ENCODE data around the gene KANSL2.
"Not testable (repeated sequence)": the region's sequence is repeated elsewhere in the genome, so short reads cannot be mapped to it uniquely, and the experiment has no call there.

The KANSL2 gene

GRCh38 chr12:48668996-48669395 lies 13.0 kb downstream of the KANSL2 start:
- Histone ChIP-seq H3K4me1 (ENCODE audit: insufficient read depth, low read length) (no peaks in the 10 kb centered on the region), H3K36me3 (ENCODE audit: insufficient read depth, low read length) (peaks cover 35% of the 10 kb centered on the region), H3K9me3 (ENCODE audit: control insufficient read depth, insufficient read depth, low read length) (no peaks in the 10 kb centered on the region), H3K9ac (ENCODE audit: low read depth, low read length) (no peak overlapping the region)

GRCh38 chr12:48659863-48660262 lies 22.2 kb downstream of the KANSL2 start:
- Histone ChIP-seq H3K9me3 (ENCODE audit: control insufficient read depth, insufficient read depth, low read length) (no peaks in the 10 kb centered on the region), H3K9ac (ENCODE audit: low read depth, low read length) (no peak overlapping the region), H3K36me3 (ENCODE audit: insufficient read depth, low read length) (peaks cover 26% of the 10 kb centered on the region), H3K4me1 (ENCODE audit: insufficient read depth, low read length) (no peaks in the 10 kb centered on the region)

- no peaks in the 10 kb centered on the region for H3K4me1 ChIP-seq (ENCODE audit: insufficient read depth, low read length)
- H3K36me3 ChIP-seq (ENCODE audit: insufficient read depth, low read length): peaks cover 42% of the 10 kb centered on the region
- no peaks in the 10 kb centered on the region for H3K9me3 ChIP-seq (ENCODE audit: control insufficient read depth, insufficient read depth, low read length)
- H3K9ac ChIP-seq (ENCODE audit: low read depth, low read length): no peak overlapping the region
Observed at GRCh38 chr12:48651681-48652080, 30.4 kb downstream of the KANSL2 start.

- not testable (repeated sequence) for H3K9ac ChIP-seq (ENCODE audit: low read depth, low read length); H3K4me1 ChIP-seq (ENCODE audit: insufficient read depth, low read length)
- Histone ChIP-seq H3K36me3 (ENCODE audit: insufficient read depth, low read length) (peaks cover 24% of the 10 kb centered on the region), H3K9me3 (ENCODE audit: control insufficient read depth, insufficient read depth, low read length) (peaks cover 20% of the 10 kb centered on the region)
Observed at GRCh38 chr12:48645354-48645753, 36.7 kb downstream of the KANSL2 start.

GRCh38 chr12:48643011-48643410 lies 39.0 kb downstream of the KANSL2 start:
- Histone ChIP-seq H3K9me3 (ENCODE audit: control insufficient read depth, insufficient read depth, low read length) (peaks cover 20% of the 10 kb centered on the region), H3K9ac (ENCODE audit: low read depth, low read length) (no peak overlapping the region), H3K4me1 (ENCODE audit: insufficient read depth, low read length) (no peaks in the 10 kb centered on the region), H3K36me3 (ENCODE audit: insufficient read depth, low read length) (peaks cover 14% of the 10 kb centered on the region)

GRCh38 chr12:48641752-48642555 lies 40.1 kb downstream of the KANSL2 start:
- not testable (repeated sequence) for H3K4me1 ChIP-seq (ENCODE audit: insufficient read depth, low read length); H3K9ac ChIP-seq (ENCODE audit: low read depth, low read length)
- Histone ChIP-seq H3K9me3 (ENCODE audit: control insufficient read depth, insufficient read depth, low read length) (peaks cover 20% of the 10 kb centered on the region), H3K36me3 (ENCODE audit: insufficient read depth, low read length) (peaks cover 13% of the 10 kb centered on the region)

GRCh38 chr12:48640854-48641253 lies 41.2 kb downstream of the KANSL2 start:
- H3K9me3 ChIP-seq (ENCODE audit: control insufficient read depth, insufficient read depth, low read length): peaks cover 20% of the 10 kb centered on the region
- peaks cover 6% of the 10 kb centered on the region; the same call in 1 of the 2 replicates for H3K36me3 ChIP-seq (ENCODE audit: insufficient read depth, low read length)
- no peak overlapping the region for H3K9ac ChIP-seq (ENCODE audit: low read depth, low read length)
- no peaks in the 10 kb centered on the region for H3K4me1 ChIP-seq (ENCODE audit: insufficient read depth, low read length)

GRCh38 chr12:48640428-48640827 lies 41.6 kb downstream of the KANSL2 start:
- H3K9ac ChIP-seq (ENCODE audit: low read depth, low read length): no peak overlapping the region
- peaks cover 20% of the 10 kb centered on the region for H3K9me3 ChIP-seq (ENCODE audit: control insufficient read depth, insufficient read depth, low read length)
- no peaks in the 10 kb centered on the region for H3K4me1 ChIP-seq (ENCODE audit: insufficient read depth, low read length)
- peaks cover 6% of the 10 kb centered on the region; the same call in 1 of the 2 replicates for H3K36me3 ChIP-seq (ENCODE audit: insufficient read depth, low read length)

GRCh38 chr12:48631071-48631470 lies 51.0 kb downstream of the KANSL2 start:
- no peak overlapping the region for H3K9ac ChIP-seq (ENCODE audit: low read depth, low read length)
- H3K4me1 ChIP-seq (ENCODE audit: insufficient read depth, low read length): no peaks in the 10 kb centered on the region
- H3K9me3 ChIP-seq (ENCODE audit: control insufficient read depth, insufficient read depth, low read length): no peaks in the 10 kb centered on the region
- no peaks in the 10 kb centered on the region for H3K36me3 ChIP-seq (ENCODE audit: insufficient read depth, low read length)

GRCh38 chr12:48630346-48630745 lies 51.7 kb downstream of the KANSL2 start:
- Histone ChIP-seq H3K9ac (ENCODE audit: low read depth, low read length) (no peak overlapping the region), H3K9me3 (ENCODE audit: control insufficient read depth, insufficient read depth, low read length) (no peaks in the 10 kb centered on the region), H3K4me1 (ENCODE audit: insufficient read depth, low read length) (no peaks in the 10 kb centered on the region), H3K36me3 (ENCODE audit: insufficient read depth, low read length) (no peaks in the 10 kb centered on the region)

- no peak overlapping the region for H3K9ac ChIP-seq (ENCODE audit: low read depth, low read length)
- H3K36me3 ChIP-seq (ENCODE audit: insufficient read depth, low read length): no peaks in the 10 kb centered on the region
- no peaks in the 10 kb centered on the region for H3K9me3 ChIP-seq (ENCODE audit: control insufficient read depth, insufficient read depth, low read length)
- H3K4me1 ChIP-seq (ENCODE audit: insufficient read depth, low read length): no peaks in the 10 kb centered on the region
Observed at GRCh38 chr12:48629541-48629940, 52.5 kb downstream of the KANSL2 start.

- H3K9me3 ChIP-seq (ENCODE audit: control insufficient read depth, insufficient read depth, low read length): no peaks in the 10 kb centered on the region
- no peaks in the 10 kb centered on the region for H3K36me3 ChIP-seq (ENCODE audit: insufficient read depth, low read length)
- no peaks in the 10 kb centered on the region for H3K4me1 ChIP-seq (ENCODE audit: insufficient read depth, low read length)
- no peak overlapping the region for H3K9ac ChIP-seq (ENCODE audit: low read depth, low read length)
Observed at GRCh38 chr12:48627556-48627955, 54.5 kb downstream of the KANSL2 start.

- H3K36me3 ChIP-seq (ENCODE audit: insufficient read depth, low read length); H3K9ac ChIP-seq (ENCODE audit: low read depth, low read length); H3K9me3 ChIP-seq (ENCODE audit: control insufficient read depth, insufficient read depth, low read length); H3K4me1 ChIP-seq (ENCODE audit: insufficient read depth, low read length): not testable (repeated sequence)
Observed at GRCh38 chr12:48622997-48623396, 59.0 kb downstream of the KANSL2 start.

GRCh38 chr12:48618541-48618940 lies 63.5 kb downstream of the KANSL2 start:
- Histone ChIP-seq H3K36me3 (ENCODE audit: insufficient read depth, low read length) (no peaks in the 10 kb centered on the region; the same call in 1 of the 2 replicates), H3K9me3 (ENCODE audit: control insufficient read depth, insufficient read depth, low read length) (0 out of 2 replicates have a peak, but pooled peaks cover 7% of the 10 kb centered on the region), H3K4me1 (ENCODE audit: insufficient read depth, low read length) (no peaks in the 10 kb centered on the region), H3K9ac (ENCODE audit: low read depth, low read length) (no peak overlapping the region)

GRCh38 chr12:48615681-48616080 lies 66.4 kb downstream of the KANSL2 start:
- H3K9ac ChIP-seq (ENCODE audit: low read depth, low read length): no peak overlapping the region

More at GRCh38 chr12:48615681-48616080, 66.4 kb downstream of the KANSL2 start:
- Histone ChIP-seq H3K36me3 (ENCODE audit: insufficient read depth, low read length) (no peaks in the 10 kb centered on the region; the same call in 1 of the 2 replicates), H3K4me1 (ENCODE audit: insufficient read depth, low read length) (no peaks in the 10 kb centered on the region), H3K9me3 (ENCODE audit: control insufficient read depth, insufficient read depth, low read length) (peaks cover 10% of the 10 kb centered on the region)

Measured in ES-I3 (cell line).